HCT116 (cell line): ENCODE data around the gene ACSS2. TPM values are rescaled to one million over a fixed set of nuclear protein-coding genes. Genes with fewer than 3 reads are reported as not detected.

Source experiments
- ATAC-seq: fragments of 200-7000 bp; cut with Tn5 transposase; 2 replicates; pipeline ENCODE4 v1.9.1; 2020; ENCODE audit warnings: mild to moderate bottlenecking, moderate library complexity
- BruUV-seq: library from RNA; stranded (reverse); fragments of 400-500 nt; replicated peaks from 2 replicates; lab custom pipeline; 2021; lab: Mats Ljungman, UMichigan
- CTCF ChIA-PET: fragments of 300-600 bp; sonication (Branson Sonifier 250); formaldehyde crosslinking; loops from one replicate; lab custom pipeline; 2021; ENCODE audit warnings: antibody characterized with exemption; lab: Charles Lee
- POLR2A ChIA-PET: fragments of 300-600, 350-600 bp; sonication (Branson Sonifier 250); formaldehyde crosslinking; loops from one replicate; lab custom pipeline; 2021; ENCODE audit warnings: antibody characterized with exemption; lab: Charles Lee
- RAD21 ChIA-PET, 2 experiments: fragments of 300-600 bp; sonication (Branson Sonifier 250); formaldehyde crosslinking; loops; one replicate each; lab custom pipeline; 2023; ENCODE audit warnings: low total read pairs in 2 of 2; ENCODE audit not compliant: uncharacterized antibody in 2 of 2, unreplicated experiment in 2 of 2, low non-redundant PET in 1 of 2; lab: Charles Lee
- DNase-seq: peaks from one replicate; pipeline ENCODE4 v3.0.0-alpha.2; 2010; ENCODE audit warnings: low read depth, low spot score
- H2AFZ ChIP-seq: fragments of 200-600 bp; shearing (Covaris generic), sonication (generic); 2 replicates; pipeline ENCODE4 v1.6.1; 2017; ENCODE audit warnings: low read depth, mixed run types, mixed read lengths, antibody characterized with exemption, low read length; ENCODE audit not compliant: poor library complexity, severe bottlenecking
- H3K27ac ChIP-seq: 2 replicates; pipeline ENCODE4 v1.5.1; 2012; ENCODE audit warnings: low read depth, low read length
- H3K27me3 ChIP-seq: fragments of 200-600 bp; sonication (generic); 2 replicates; pipeline ENCODE4 v1.6.1; 2016; ENCODE audit warnings: mixed run types, low read length, mixed read lengths; ENCODE audit not compliant: insufficient read depth
- H3K36me3 ChIP-seq, 2 experiments: fragments of 200-500 bp in 1 of 2; fragments of 200-600 bp in 1 of 2; sonication (Bioruptor generic) in 1 of 2; sonication (generic) in 1 of 2; 2 replicates each; pipeline versions ENCODE4 v1.5.1 to v1.6.1; 2014 to 2016; ENCODE audit warnings: low read length in 2 of 2, inconsistent platforms in 1 of 2, mixed read lengths in 1 of 2, mixed run types in 1 of 2; ENCODE audit not compliant: insufficient read depth in 2 of 2, control insufficient read depth in 1 of 2
- H3K4me1 ChIP-seq, 2 experiments: fragments of 200-600 bp in 1 of 2; sonication (generic) in 1 of 2; 2 replicates each; pipeline versions ENCODE4 v1.5.1 to v1.6.1; 2012 to 2017; ENCODE audit warnings: low read length in 2 of 2, inconsistent platforms in 1 of 2, mild to moderate bottlenecking in 1 of 2, mixed read lengths in 1 of 2, mixed run types in 1 of 2, moderate library complexity in 1 of 2; ENCODE audit not compliant: insufficient read depth in 2 of 2, control insufficient read depth in 1 of 2
- H3K4me2 ChIP-seq: fragments of 200-600 bp; sonication (generic); 2 replicates; pipeline ENCODE4 v1.6.1; 2017; ENCODE audit warnings: mixed run types, low read length, mixed read lengths
- H3K4me3 ChIP-seq, 2 experiments: fragments of 200-600 bp in 1 of 2; sonication (generic) in 1 of 2; replicated peaks in 1 of 2; 2 replicates each; pipeline ENCODE4 v1.5.1; 2011 to 2016; ENCODE audit warnings: low read length in 2 of 2, control low read depth in 1 of 2, low read depth in 1 of 2, mild to moderate bottlenecking in 1 of 2, mixed read lengths in 1 of 2, mixed run types in 1 of 2
- H3K79me2 ChIP-seq: fragments of 200-600 bp; sonication (generic); 2 replicates; pipeline ENCODE4 v1.6.1; 2017; ENCODE audit warnings: mild to moderate bottlenecking, mixed run types, low read length, moderate library complexity, mixed read lengths; ENCODE audit not compliant: insufficient read depth
- H3K9ac ChIP-seq: fragments of 200-600 bp; sonication (generic); 2 replicates; pipeline ENCODE4 v1.6.1; 2016; ENCODE audit warnings: low read length, mixed read lengths
- H3K9me2 ChIP-seq: fragments of 200-600 bp; sonication (generic), shearing (Covaris generic); 2 replicates; pipeline ENCODE4 v1.6.1; 2017; ENCODE audit warnings: mixed run types, mild to moderate bottlenecking, moderate library complexity; ENCODE audit not compliant: insufficient read depth
- H3K9me3 ChIP-seq, 2 experiments: fragments of 200-500 bp in 1 of 2; fragments of 200-600 bp in 1 of 2; sonication (Bioruptor generic) in 1 of 2; sonication (generic) in 1 of 2; 2 replicates each; pipeline ENCODE4 v1.6.1; 2014 to 2017; ENCODE audit warnings: low read length in 2 of 2, mixed read lengths in 2 of 2, inconsistent platforms in 1 of 2, low read depth in 1 of 2, mild to moderate bottlenecking in 1 of 2, mixed run types in 1 of 2, moderate library complexity in 1 of 2; ENCODE audit not compliant: control insufficient read depth in 1 of 2, insufficient read depth in 1 of 2
- H4K20me1 ChIP-seq: fragments of 200-600 bp; sonication (generic), shearing (Covaris generic); 2 replicates; pipeline ENCODE4 v1.6.1; 2017; ENCODE audit warnings: mixed run types, mild to moderate bottlenecking, moderate library complexity; ENCODE audit not compliant: insufficient read depth
- CTCF ChIP-seq, 3 experiments: fragments of 200-600 bp in 1 of 3; sonication (generic) in 1 of 3; IDR thresholded peaks in 2 of 3; conservative IDR thresholded peaks in 1 of 3; 2 replicates each; pipeline ENCODE4 v1.5.1; 2012 to 2017; ENCODE audit warnings: low read depth in 2 of 3, low read length in 2 of 3, antibody characterized with exemption in 1 of 3, borderline replicate concordance in 1 of 3, control low read depth in 1 of 3, mild to moderate bottlenecking in 1 of 3, mixed read lengths in 1 of 3, mixed run types in 1 of 3, moderate library complexity in 1 of 3; ENCODE audit not compliant: insufficient read depth in 1 of 3
- ELF1 ChIP-seq: IDR thresholded peaks from 2 replicates; pipeline ENCODE4 v1.6.1; 2012; ENCODE audit warnings: low read depth, borderline replicate concordance
- EZH2 ChIP-seq: fragments of 200-600 bp; sonication (generic); IDR thresholded peaks from 2 replicates; pipeline ENCODE4 v1.6.1; 2017; ENCODE audit warnings: antibody characterized with exemption, mixed run types
- EZH2phosphoT487 ChIP-seq: fragments of 200-600 bp; IDR thresholded peaks from 2 replicates; pipeline ENCODE4 v1.6.1; 2018; ENCODE audit warnings: antibody characterized with exemption, borderline replicate concordance
- FOSL1 ChIP-seq: IDR thresholded peaks from 2 replicates; pipeline ENCODE4 v1.6.1; 2012; ENCODE audit warnings: low read depth
- POLR2AphosphoS5 ChIP-seq: IDR thresholded peaks from 2 replicates; pipeline ENCODE4 v1.6.1; 2011; ENCODE audit warnings: mild to moderate bottlenecking, low read depth, low read length, moderate library complexity
- RAD21 ChIP-seq: IDR thresholded peaks from 2 replicates; pipeline ENCODE4 v1.6.1; 2012; ENCODE audit warnings: low read depth, mild to moderate bottlenecking
- REST ChIP-seq: IDR thresholded peaks from 2 replicates; pipeline ENCODE4 v1.6.1; 2012; ENCODE audit warnings: low read depth
- SP1 ChIP-seq: IDR thresholded peaks from 2 replicates; pipeline ENCODE4 v1.6.1; 2012; ENCODE audit warnings: low read depth
- TCF7L2 ChIP-seq: IDR thresholded peaks from 2 replicates; pipeline ENCODE4 v1.7.0; 2011; ENCODE audit warnings: borderline replicate concordance, inconsistent platforms; ENCODE audit not compliant: insufficient read depth, insufficient read length; ENCODE audit errors: extremely low read depth
- YY1 ChIP-seq: IDR thresholded peaks from 2 replicates; pipeline ENCODE4 v1.6.1; 2011; ENCODE audit warnings: low read length, low read depth, moderate library complexity, mild to moderate bottlenecking; ENCODE audit not compliant: insufficient replicate concordance; ENCODE audit errors: extremely low read depth
- ZNF274 ChIP-seq: fragments of 200-500 bp; sonication (Bioruptor generic); IDR thresholded peaks from 2 replicates; pipeline ENCODE4 v1.6.1; 2014; ENCODE audit warnings: mild to moderate bottlenecking, low read depth, low read length, inconsistent platforms
- intact Hi-C: fragments of 100-400 bp; cut with micrococcal nuclease; formaldehyde crosslinking; loops from 2 replicates; pipeline ENCODE4 v1.10.0; 2022
- total RNA-seq: library from RNA; stranded (reverse); gene quantifications from one replicate; pipeline ENCODE4 v1.2.1, GENCODE V29; 2021; ENCODE audit not compliant: unreplicated experiment

Gene ACSS2
- total RNA-seq, 1 experiment from 2014 or later = 71.7 TPM

GRCh38 chr20:34881689-34882088, 5.3 kb downstream of the ACSS2 start (continued):
- TF ChIP-seq REST = no peak
- TF ChIP-seq FOSL1 = no peak

- ATAC-seq = no peak
- H3K4me1 ChIP-seq = peaks cover 0 to 3% of the 10 kb centered on the region in 2 experiments; a peak in 2 of 4 replicates
- ChIA-PET CTCF (no interaction called here), POLR2A (no interaction called here), RAD21 (no interaction called here)
- H3K9me3 ChIP-seq = no peaks in the 10 kb centered on the region
- no peak overlapping the region for H2AFZ ChIP-seq
- intact Hi-C loops = no loop called here
- no peak for TF ChIP-seq EZH2phosphoT487
- TF ChIP-seq CTCF (IDR thresholded peaks at IDR 0.05 in 2 of 3, conservative IDR thresholded peaks at IDR 0.05 in 1 of 3; ENCODE audit: borderline replicate concordance in 1 of 3, insufficient read depth in 1 of 3, low read depth in 2 of 3, low read length in 2 of 3) = no peak
- no peak for TF ChIP-seq EZH2
- no peak for TF ChIP-seq ZNF274
- no peak for TF ChIP-seq REST
- TF ChIP-seq YY1 = no peak
- no peak for TF ChIP-seq POLR2AphosphoS5
- no peak for TF ChIP-seq TCF7L2
- TF ChIP-seq RAD21 = no peak
- no peak for TF ChIP-seq ELF1
- TF ChIP-seq SP1 = no peak
- H3K4me2 ChIP-seq = no peak overlapping the region
- H3K27ac ChIP-seq = no peak overlapping the region
- DNase-seq = no peak
- no TSS peak for BruUV-seq
- H3K9ac ChIP-seq = no peak overlapping the region
- H3K9me2 ChIP-seq = no peaks in the 10 kb centered on the region
- no peaks in the 10 kb centered on the region for H3K27me3 ChIP-seq
- H4K20me1 ChIP-seq = no peaks in the 10 kb centered on the region
- H3K36me3 ChIP-seq = peaks cover 0 to 7% of the 10 kb centered on the region in 2 experiments; a peak in 1 of 4 replicates
- no peak overlapping the region for H3K4me3 ChIP-seq
- no peaks in the 10 kb centered on the region for H3K79me2 ChIP-seq
Observed at GRCh38 chr20:34883087-34883688, 6.8 kb downstream of the ACSS2 start.
